DMS153 treated with DMSO at 0.1 percent for 48 hours (cell line): ENCODE measurements around the gene AACS.

Experiments used
- DNase-seq: peaks from one replicate; lab custom pipeline; 2025; ENCODE audit not compliant: unreplicated experiment; lab: John Stamatoyannopoulos, UW

AACS gene

DNA sequence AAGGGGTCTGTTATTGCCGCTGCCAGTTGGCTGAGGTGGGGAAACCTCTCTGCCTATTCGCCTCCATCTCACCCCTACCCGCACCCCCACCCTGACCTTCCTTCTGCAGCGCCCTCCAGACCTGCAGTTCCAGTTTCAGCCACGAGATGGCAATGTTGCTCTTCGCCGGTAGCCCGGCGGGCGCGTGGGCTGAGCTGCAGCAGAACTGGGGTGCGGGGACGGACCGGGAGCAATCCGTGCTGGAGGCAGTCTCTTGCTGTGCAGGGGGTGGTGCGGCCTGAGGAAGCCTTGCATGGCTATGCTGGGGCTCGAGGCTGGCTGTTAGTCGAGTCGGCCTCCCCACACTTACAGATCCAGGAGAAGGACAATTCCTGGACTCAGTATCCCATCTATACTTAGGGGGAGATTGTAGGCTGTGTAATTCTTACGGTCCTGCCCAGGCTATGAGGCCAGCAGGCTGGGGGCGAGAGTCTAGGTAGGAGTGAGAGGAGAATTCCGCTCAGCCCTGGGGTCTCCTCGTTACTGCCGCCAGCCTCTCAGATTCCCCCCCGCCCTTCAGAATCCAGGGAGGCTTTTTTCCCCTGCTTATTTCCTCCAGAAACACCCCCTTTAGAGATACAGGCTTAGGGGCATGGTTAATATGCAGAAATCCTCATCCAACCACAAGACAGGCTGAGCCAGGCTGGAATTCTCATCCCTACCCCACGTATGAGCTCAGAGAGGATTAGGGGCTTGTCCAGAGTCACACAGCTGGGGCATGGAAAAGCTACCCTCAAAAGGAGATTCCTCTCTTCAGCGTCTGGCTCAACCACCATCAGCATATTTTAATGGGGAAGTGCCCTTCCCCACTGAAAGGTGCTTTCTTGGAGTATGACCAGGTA, 118.2 kb downstream of the AACS start:
- peak; percentile 27 for DNase-seq

DNA sequence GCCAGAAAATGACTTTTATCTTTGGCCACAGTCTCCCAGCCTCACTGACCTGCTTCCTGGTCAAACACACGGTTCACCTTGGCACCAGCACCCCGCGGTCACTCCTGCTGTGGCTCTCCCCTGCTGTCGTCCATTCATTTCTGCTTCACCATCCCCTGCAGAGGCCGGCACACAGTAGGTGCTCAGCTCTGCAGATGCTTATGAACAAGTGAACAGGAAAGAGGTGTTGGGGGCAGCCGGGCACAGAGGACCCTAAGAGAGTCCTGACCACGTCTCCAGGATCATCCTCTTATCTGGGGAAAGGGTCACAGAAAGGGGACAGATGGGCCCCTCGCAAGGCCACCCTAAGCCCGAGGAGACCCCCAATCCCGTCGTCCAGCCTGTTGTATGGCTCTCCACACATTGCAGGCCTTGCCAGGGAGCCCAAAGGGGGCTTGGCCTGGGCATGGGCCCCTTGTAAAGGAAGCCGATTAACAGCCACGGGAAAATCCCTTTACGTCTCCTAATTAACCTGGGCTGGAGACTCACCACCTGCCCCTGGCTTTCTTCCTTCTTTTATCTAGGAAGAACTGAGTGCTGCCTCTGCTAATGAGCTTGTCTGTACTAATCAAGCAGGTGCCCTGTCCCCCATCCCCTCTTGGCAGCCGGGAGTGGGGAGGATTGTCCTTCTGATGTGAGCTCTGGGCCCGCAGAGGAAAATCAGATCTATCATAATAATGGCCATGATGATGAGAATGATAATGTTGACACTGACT, 119.2 kb downstream of the AACS start:
- no peak for DNase-seq

GRCh38 chr12:125185311-125185739, 120.1 kb downstream of the AACS start:
- DNase-seq: no peak

DNA sequence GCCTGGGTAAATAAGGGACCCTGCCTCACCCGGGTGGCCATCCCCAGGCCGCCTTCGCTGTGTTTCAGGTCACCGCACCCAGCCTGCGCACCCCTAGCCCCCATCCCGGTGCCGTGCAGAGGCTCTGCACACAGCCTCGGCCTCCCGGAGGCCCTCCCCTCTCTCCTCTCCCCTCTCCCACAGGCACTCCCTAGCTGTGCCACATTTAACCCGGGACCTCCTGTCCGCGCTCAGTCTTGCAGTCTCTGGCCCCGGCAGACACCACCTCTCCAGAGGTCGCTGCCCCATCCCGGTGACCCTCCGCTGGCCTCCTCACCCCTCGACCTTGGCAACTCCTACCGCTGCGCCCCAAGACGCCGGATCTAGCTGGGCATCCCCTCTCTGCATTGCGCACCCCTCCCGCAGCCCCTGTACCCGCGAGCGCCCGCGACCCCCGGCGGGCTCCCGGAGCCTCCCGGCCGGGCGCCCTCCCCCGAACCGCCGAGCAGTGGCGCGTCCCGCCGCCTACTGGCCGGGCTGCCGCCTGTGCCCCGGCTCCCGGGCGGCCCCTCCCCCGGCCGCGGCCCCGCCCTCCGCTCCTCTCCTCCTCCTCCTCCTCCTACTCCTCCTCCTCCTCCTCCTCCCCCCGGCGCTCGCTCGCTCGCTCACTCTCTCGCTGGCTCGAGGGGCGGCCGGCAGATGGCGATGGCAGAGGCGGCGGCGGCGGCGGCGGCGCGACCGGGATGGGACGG, 120.7 kb downstream of the AACS start, which contains the start of gene TMEM132B:
TMEM132B (plus strand) TSS at position 647 of the 731 bp plus-strand sequence.
- DNase-seq: peak; percentile 47

DNA sequence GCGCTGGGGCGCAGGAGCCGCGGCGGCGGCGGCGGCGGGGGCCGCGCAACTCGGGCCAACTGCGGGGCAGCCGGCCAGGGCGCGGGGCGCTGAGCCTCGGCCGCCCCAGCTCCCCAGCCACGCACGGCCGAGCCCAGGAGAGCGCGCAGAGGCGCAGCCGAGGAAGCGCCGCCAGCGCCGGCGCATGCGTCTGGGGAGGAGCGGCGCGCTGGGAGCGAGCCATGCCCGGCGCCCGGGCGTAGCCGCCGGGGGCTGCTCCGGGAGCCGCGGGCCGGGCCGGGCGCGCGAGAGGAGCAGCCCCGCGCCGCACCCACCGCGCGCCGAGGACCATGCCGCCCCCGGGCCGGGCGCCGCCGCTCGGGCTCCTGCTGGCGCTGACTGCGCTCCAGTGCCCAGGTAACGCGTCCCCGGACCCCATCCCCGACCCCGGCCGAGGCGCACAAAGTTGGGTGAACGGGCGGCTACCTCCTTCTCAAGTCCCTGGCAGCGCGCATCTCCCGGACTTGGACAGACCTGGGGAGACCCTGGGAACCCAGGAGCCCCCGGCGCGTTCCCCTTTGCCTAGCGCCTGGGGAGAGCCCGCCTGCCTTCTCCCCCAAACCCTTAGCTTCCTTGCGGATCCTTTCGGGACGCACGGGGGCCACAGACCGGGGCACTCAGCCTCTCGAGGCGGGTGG, 121.4 kb downstream of the AACS start:
- no peak for DNase-seq

GRCh38 chr12:125187148-125187745, 122.0 kb downstream of the AACS start:
- DNase-seq: no peak

GRCh38 chr12:125187780-125188741, 122.8 kb downstream of the AACS start:
- no peak for DNase-seq

DNA sequence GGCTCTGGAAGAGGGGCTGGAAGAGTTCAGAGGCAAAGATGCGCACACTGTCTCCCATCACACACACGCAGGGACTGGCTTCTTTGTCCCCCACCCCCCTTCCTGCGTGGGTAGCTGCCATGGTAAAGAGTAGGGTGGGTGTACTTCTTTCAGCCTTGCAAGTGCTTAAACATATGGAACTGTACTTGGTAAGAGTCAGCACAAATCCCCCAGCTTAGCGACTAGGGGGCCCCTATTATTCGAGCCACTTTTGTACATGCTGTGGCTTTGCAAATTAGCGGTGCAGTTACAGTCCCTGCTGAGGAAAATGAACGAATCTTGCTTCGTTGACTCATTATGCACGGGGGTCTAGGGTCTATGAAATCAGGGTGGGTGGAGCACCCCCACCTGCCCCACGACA, 123.8 kb downstream of the AACS start:
- DNase-seq: no peak

DNA sequence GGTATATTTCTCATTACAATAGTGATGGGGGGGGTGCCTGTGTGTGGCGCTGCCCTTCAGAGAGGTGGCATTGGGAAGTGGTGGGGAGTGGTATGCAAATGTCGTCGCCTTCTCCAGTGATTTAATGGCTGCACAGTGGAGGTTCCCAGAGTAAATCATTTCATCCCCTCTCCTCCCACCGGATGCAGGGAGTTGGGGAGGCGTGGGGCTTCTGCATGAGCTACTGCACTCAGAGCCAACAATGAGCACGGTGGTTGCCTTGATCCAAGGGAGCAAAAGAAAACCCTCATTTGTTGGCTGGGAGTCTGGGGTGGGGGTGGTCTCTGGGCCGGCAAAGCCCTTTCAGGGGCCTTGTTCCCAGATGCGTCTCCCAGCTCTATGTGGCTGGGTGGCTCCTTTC, 124.3 kb downstream of the AACS start:
- no peak for DNase-seq

- no peak for DNase-seq
Measured at GRCh38 chr12:125191361-125192087, 126.3 kb downstream of the AACS start.

DNA sequence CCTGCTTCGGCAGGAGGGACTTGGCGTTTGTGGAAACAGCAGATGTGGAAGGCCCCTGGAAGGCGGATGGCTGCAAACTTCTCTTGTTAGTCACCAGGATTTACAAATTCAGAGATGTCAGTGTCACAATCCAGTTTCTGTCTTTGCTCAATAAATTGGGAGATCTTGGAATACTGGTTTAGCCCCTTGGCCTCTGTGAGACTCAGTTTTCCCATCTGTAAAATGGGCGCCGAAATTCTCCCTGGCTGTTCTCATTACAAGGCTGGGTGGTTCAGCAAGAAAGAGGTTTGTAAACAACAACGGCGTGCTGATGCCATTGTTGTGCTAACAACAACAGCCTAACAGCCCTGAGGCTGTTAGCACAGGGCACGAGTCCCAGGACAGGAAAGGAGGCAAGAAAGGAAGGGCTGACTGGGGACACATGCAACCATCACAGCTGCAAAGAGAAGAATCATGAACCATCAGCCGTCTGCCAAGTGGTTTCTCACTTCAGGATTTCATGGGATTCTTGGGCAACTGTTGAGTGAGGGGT, 127.5 kb downstream of the AACS start:
- no peak for DNase-seq
